Fibroblast of lung (primary cell): ENCODE data around the gene TCFL5.

Experiments
- CTCF ChIP-seq, 2 donors: IDR thresholded peaks in 1 of 2; conservative IDR thresholded peaks in 1 of 2; 1 replicate in 1 of 2; 2 replicates in 1 of 2; pipeline ENCODE4 v1.5.1; 2011 to 2012; ENCODE audit warnings: low read length in 2 of 2, control low read depth in 1 of 2, inconsistent platforms in 1 of 2, low read depth in 1 of 2, mild to moderate bottlenecking in 1 of 2
- EZH2 ChIP-seq: IDR thresholded peaks from 2 replicates; pipeline ENCODE4 v1.5.1; 2012; ENCODE audit warnings: low read length, control low read depth, mild to moderate bottlenecking; ENCODE audit errors: missing control alignments

- TF ChIP-seq CTCF (conservative IDR thresholded peaks at IDR 0.05 in 1 of 2, IDR thresholded peaks at IDR 0.05 in 1 of 2; ENCODE audit: low read depth in 1 of 2, low read length in 2 of 2) (no peak), EZH2 (no peak)
Observed at GRCh38 chr20:62828051-62828450, 33.6 kb downstream of the TCFL5 start.
